Amygdala (tissue), 56 donors: ENCODE data around the gene UCP2.
"Not testable (repeated sequence)": the region's sequence is repeated elsewhere in the genome, so short reads cannot be mapped to it uniquely, and the experiment has no call there.

Experiments
- DNase-seq, 56 donors: peaks; one replicate each; lab custom pipeline; 2025; lab: John Stamatoyannopoulos, UW

Gene UCP2

DNA sequence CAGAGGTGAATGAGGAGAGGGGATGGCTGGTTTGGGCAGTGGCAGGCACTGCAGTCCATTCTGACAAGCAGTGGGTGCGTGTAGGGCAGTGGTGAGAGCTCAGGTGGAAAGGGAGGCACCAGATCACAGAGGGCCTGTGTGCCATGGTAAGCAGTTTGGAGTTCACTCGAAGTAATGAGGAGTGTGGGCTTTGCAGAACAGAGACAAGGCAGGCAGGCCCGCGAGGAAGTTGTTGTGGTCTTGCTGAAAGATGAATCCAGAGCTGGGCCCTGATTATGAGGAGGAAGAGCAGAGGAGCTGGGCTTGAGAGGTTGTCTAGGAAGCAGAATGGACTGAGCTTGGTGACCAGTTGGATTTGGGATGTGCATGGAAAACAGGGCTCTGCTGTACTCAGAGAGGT, 33.4 kb downstream of the UCP2 start:
- no peak for DNase-seq

DNA sequence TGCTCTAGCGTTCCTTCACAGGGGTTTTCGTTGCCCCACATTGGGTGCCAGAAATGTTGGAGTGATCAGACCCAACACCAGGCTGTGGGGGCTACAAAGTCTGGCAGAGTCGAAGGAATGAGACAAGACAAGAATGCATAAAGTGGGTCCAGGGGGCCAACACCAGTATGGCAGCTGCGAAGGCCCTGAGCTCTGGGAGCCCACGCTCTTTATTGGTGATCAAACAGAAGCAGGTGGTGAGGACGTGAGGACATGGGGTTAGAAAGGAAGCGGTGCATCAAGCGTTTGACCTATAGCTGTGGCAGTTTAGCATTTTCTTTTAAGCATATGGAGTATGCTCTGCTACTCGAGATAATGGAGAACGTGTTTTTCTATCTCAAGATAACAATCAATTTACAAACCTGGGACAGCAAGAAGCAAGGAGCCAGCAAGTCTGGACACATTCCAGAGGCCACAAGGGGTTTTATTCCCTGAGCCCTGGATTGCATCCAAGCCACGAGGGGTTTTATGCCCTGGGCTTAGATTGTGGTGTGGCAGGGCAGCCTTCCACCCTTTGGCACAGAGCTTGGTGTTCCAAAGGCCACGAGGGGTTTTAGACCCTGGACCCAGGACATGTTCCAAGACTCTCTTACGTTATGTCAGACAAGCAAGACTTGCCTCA, 35.7 kb downstream of the UCP2 start:
- DNase-seq: no peak

DNA sequence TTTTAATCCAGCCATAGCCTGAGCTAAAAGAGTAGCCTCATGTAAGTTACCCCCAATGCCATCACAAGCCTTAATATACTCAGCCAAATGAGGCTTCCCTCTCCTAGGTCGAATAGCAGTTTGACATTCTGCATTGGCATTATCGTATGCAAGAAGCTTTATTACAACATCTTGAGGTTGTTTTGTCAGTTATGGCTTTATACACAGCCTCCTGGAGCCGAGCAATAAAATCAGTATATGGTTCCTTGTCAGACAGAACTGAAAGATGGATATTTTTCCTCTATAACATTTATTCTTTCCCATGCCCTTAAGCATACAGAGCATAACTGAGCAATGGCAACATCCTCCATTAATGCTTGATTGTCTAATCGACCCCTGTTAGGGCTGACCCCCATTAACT, 37.2 kb downstream of the UCP2 start:
- DNase-seq: no peak

DNA sequence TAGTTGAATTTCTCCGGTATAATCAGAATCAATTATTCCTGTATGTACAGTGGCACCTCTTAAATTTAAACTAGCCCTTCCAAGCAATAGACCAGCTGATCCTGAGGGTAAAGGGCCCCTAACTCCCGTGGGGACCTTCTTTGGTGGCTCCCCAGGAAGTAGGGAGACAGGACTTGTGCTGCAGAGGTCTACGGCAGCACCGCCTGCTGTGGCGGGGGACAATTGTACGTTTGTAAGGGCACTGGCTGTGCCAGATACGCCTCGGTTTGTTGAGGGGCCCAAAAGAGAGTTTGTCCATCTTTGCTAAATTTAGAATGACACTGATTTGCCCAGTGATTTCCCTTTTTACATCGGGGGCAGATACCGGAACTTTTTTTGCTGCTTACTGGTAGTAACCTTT, 37.7 kb downstream of the UCP2 start:
- peak in 1 of 56 donors; percentile 5 for DNase-seq

DNA sequence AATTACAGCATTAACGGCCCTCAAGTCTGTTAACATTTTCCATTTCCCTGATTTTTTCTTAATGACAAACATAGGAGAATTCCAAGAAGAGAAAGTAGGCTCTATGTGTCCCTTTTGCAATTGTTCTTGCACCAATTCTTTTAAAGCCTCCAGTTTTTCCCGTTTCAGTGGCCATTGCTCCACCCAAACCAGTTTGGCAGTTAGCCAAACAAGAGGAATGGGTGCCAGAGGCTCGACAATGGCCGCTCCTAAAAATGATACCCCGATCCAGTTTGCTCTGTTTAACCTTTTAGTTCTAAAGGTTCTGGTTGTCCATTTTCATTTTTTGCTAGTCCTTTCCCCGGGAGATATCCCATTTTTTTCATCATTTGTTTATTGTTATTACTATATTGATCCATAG, 38.6 kb downstream of the UCP2 start:
- no peak for DNase-seq

DNA sequence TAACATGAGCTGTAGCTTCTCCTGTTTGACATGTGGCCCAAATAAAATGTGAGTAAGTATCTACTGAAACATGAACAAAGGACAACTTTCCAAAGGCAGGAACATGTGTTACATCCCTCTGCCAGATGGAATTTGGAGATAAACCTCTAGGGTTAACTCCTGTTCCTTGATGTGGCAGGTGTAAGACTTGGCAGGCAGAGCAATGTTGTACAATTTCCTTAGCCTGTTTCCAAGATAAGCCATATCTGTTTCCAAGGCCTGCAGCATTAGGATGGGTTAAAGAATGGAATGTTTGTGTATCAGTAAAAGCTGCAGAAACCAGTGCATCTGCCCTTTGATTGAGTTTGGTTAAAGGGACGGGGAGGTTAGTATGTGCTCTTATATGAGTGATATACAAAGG, 40.6 kb downstream of the UCP2 start:
- no peak for DNase-seq

DNA sequence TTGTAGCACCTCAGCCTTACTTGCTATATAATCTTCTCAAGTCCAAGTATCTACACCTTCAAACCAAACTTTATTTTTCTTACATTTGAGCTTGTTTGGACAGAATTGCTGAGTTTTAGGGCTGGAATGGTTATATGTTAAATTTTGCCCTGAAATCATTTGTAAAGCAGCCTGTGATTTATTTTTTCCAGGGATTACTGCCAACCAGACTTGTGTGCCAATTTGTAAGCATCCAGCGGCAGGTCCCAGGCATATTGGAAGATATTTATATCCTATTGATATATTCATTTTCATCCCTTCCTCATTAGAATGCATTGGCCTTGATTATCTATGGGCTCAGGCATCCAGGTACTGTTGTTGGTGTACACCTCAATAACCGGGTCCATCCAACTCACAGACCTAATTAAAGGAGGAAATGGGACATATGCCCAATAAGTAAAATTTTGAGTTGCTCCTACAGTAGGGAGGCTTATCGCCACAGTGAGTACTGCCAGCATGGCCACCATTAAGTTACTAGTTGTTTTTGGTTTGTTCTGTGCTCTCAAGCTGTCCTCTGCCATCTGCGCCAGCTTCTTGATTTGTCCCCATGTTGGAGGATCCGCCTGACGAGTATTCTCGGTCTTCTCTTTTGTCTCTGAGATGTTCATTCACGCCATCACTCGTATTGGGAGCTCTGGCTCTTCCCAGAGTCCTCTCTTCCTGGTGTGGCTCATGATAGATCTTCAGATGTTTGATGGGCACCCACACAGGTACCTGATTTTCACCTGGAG, 41.7 kb downstream of the UCP2 start:
- DNase-seq: no peak

DNA sequence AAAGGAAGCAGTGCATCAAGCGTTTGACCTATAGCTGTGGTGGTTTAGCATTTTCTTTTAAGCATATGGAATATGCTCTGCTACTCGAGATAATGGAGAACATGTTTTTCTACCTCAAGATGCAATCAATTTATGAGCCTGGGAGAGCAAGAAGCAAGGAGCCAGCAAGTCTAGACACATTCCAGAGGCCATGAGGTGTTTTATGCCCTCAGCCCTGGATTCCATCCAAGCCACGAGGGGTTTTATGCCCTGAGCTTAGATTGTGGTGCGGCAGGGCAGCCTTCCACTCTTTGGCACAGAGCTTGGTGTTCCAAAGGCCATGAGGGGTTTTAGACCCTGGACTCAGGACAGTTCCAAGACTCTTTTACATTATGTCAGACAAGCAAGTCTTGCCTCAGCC, 43.5 kb downstream of the UCP2 start:
- no peak for DNase-seq

DNA sequence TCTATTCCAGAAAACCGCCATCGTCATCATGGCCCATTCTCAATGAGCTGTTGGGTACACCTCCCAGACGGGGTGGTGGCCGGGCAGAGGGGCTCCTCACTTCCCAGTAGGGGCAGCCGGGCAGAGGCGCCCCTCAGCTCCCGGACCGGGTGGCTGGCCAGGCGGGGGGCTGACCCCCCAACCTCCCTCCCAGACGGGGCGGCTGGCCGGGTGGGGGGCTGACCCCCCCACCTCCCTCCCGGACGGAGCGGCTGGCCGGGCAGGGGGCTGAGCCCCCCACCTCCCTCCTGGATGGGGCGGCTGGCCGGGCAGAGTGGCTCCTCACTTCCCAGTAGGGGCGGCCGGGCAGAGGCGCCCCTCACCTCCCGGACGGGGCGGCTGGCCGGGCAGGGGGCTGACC, 46.6 kb downstream of the UCP2 start:
- DNase-seq: not testable (repeated sequence)

DNA sequence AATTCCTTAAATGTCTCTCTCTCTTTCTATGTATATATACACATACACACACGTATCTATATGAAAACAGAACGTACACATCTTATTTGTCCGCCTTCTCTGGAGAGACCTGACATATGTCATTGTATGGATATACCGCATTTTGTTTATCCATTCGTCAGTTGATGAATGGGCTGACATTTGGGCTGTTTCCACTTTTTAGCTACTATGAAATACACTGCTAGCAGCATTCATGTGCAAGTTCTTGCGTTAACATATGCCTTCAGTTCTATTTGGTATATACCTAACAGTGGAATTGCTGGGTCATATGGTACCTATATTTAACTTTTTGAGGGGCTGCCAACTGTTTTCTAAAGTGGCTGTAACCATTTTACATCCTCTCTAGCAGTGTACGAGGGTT, 49.9 kb downstream of the UCP2 start:
- no peak for DNase-seq

DNA sequence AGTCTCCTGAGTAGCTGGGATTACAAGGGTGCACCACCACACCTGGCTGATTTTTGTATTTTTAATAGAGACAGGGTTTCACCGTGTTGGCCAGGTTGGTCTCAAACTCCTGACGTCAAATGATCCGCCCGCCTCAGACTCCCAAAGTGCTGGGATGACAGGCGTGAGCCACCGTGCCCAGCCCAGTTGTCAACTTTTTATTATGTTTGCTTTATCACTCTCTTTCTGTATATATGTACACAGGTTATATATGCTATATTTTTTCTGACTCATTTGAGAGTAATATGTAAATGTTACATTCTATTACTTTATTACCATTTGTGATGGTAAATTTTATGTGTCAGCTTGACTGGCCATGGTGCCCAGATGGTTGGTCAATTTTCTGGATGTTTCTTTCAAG, 50.7 kb downstream of the UCP2 start:
- DNase-seq: no peak

DNA sequence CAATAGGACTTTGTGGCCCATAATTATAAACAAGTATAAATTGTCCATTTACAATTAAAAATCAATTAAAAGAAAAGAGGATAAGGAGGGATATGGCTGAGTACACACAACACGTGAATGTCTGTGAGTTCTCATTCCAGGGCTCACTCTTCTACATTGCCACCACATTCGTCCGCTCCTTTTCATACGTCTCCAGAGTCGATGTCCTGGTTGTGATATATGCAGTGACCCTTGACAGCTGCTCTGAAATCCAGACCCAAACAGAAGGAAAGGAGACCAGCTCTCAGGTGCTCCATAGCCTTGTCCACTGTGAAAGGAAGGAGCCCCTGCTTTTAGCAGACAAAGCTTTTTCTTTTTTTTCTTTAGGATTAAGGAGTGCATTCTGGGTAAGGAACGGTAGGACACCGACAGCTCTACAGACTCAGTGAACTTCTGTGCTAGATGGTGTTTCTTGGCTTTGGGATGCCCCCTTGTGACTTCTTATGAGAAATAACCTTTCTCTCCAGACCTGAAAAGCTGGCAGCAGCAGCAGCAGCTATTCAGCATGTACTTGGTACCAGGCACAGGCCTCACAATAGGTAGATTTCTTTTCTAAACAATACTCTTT, 51.5 kb downstream of the UCP2 start:
- peak in 29 of 56 donors; percentile 3 to 68 (median 21) for DNase-seq

DNA sequence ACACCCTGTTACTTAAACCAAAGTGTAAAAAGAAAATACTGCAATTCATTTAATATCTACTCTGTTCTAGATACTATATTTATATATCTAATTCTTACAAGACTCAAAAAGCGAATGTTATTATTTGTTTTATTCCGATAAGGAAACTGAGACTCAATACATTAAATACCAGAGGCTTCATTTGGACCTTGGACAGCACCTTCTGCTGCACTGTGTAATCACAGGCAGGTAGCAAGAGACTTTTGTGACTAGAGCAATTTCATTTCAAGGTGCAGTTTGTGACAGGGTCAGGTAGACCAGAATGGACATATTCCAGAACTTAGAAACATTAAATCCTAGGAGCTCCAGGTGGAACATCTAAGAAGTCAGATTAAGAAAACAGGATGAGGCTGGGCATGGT, 53.3 kb downstream of the UCP2 start:
- no peak for DNase-seq
